AG04449 (cell line): ENCODE results near the gene EHMT1.

Source experiments
- CTCF ChIA-PET: fragments of 350-600 bp; formaldehyde crosslinking; extraction: SDS; loops from one replicate; lab custom pipeline; 2021; ENCODE audit warnings: antibody characterized with exemption; lab: Yijun Ruan, JAX
- POLR2A ChIA-PET: fragments of 400-600, 350-600 bp; formaldehyde crosslinking; extraction: SDS; loops from one replicate; lab custom pipeline; 2020; ENCODE audit warnings: antibody characterized with exemption, inconsistent platforms; lab: Yijun Ruan, JAX
- DNase-seq: peaks from one replicate; pipeline ENCODE4 v3.0.0-alpha.2; 2010; ENCODE audit warnings: low read depth, low spot score
- H3K4me3 ChIP-seq: 2 replicates; pipeline ENCODE4 v1.5.1; 2011; ENCODE audit warnings: low read depth, mild to moderate bottlenecking, control low read depth, low read length
- CTCF ChIP-seq: IDR thresholded peaks from one replicate; pipeline ENCODE4 v1.5.1; 2011; ENCODE audit warnings: mild to moderate bottlenecking, moderate library complexity, low read length, control low read depth, inconsistent platforms; ENCODE audit not compliant: insufficient read depth; ENCODE audit errors: missing control alignments

The EHMT1 gene

GRCh38 chr9:137741330-137741729 is 122.5 kb downstream of the EHMT1 start:
- CTCF ChIA-PET = interaction anchor here (1.1 to 1.6 kb wide), 2 partner anchors 9 to 13 kb away, joined by 3 read pairs; no protein-coding TSS in a partner anchor
- POLR2A ChIA-PET = no interaction called here

GRCh38 chr9:137742698-137743097 is 123.9 kb downstream of the EHMT1 start:
- CTCF ChIA-PET = no interaction called here

More at GRCh38 chr9:137741330-137741729, 122.5 kb downstream of the EHMT1 start:
- no peak for TF ChIP-seq CTCF
- DNase-seq = no peak
- no peak overlapping the region for H3K4me3 ChIP-seq

GRCh38 chr9:137743695-137744094 is 124.9 kb downstream of the EHMT1 start:
- no peak overlapping the region for H3K4me3 ChIP-seq
- no peak for DNase-seq
- no peak for TF ChIP-seq CTCF
- CTCF ChIA-PET = interaction anchor here (1.4 kb wide), 1 partner anchor 48 kb away, joined by 4 read pairs; no protein-coding TSS in a partner anchor
- POLR2A ChIA-PET = no interaction called here

More at GRCh38 chr9:137742698-137743097, 123.9 kb downstream of the EHMT1 start:
- POLR2A ChIA-PET = no interaction called here
- TF ChIP-seq CTCF = no peak
- DNase-seq = no peak
- H3K4me3 ChIP-seq = no peak overlapping the region

GRCh38 chr9:137744632-137745183 is 125.9 kb downstream of the EHMT1 start:
- TF ChIP-seq CTCF = no peak
- POLR2A ChIA-PET = no interaction called here

GRCh38 chr9:137745541-137745991 is 126.8 kb downstream of the EHMT1 start:
- DNase-seq = no peak
- ChIA-PET POLR2A (no interaction called here), CTCF (no interaction called here)
- H3K4me3 ChIP-seq = no peak overlapping the region
- no peak for TF ChIP-seq CTCF

More at GRCh38 chr9:137744632-137745183, 125.9 kb downstream of the EHMT1 start:
- no peak overlapping the region for H3K4me3 ChIP-seq
- DNase-seq = no peak
- CTCF ChIA-PET = interaction anchor here (1.4 kb wide), 1 partner anchor 49 kb away, joined by 4 read pairs; no protein-coding TSS in a partner anchor

- ChIA-PET POLR2A (no interaction called here), CTCF (no interaction called here)
- no peak for DNase-seq
- H3K4me3 ChIP-seq = no peak overlapping the region
- TF ChIP-seq CTCF = no peak
Measured at GRCh38 chr9:137748311-137748710, 129.5 kb downstream of the EHMT1 start.
